H1 (cell line): ENCODE data around the gene LBR. TPM values are rescaled to one million over a fixed set of nuclear protein-coding genes. Genes with fewer than 3 reads are reported as not detected.

Experiments used
- CTCF ChIA-PET: fragments of 300-600 bp; sonication (Branson Sonifier 250); formaldehyde crosslinking; loops from one replicate; lab custom pipeline; 2021; ENCODE audit not compliant: partially characterized antibody; lab: Charles Lee
- POLR2A ChIA-PET: fragments of 300-600 bp; sonication (Branson Sonifier 250); formaldehyde crosslinking; loops from one replicate; lab custom pipeline; 2021; ENCODE audit warnings: inconsistent platforms; ENCODE audit not compliant: partially characterized antibody; lab: Charles Lee
- DNase-seq, 2 experiments: peaks; one replicate each; pipeline versions ENCODE4 v3.0.0 to v3.0.0-alpha.2; 2010 to 2022; ENCODE audit warnings: low spot score in 2 of 2, low read depth in 1 of 2, mixed read lengths in 1 of 2
- FAIRE-seq: peaks from 2 replicates; lab custom pipeline; 2011; peaks lifted over from hg19 to GRCh38; lab: Jason Lieb, UNC
- H2AFZ ChIP-seq: 2 replicates; pipeline ENCODE4 v1.8.1; 2012; ENCODE audit warnings: low read length, inconsistent platforms
- H2AK5ac ChIP-seq: 2 replicates; pipeline ENCODE4 v1.6.1; 2013; ENCODE audit warnings: low read depth, low read length
- H2BK120ac ChIP-seq: replicated peaks from 2 replicates; pipeline ENCODE3; 2013; ENCODE audit warnings: low read depth, low read length, inconsistent platforms
- H2BK12ac ChIP-seq: 2 replicates; pipeline ENCODE4 v1.6.1; 2013; ENCODE audit warnings: low read depth, low read length
- H2BK15ac ChIP-seq: 2 replicates; pipeline ENCODE4 v1.6.1; 2013; ENCODE audit warnings: low read length
- H2BK20ac ChIP-seq: 2 replicates; pipeline ENCODE4 v1.6.1; 2013; ENCODE audit warnings: low read length
- H2BK5ac ChIP-seq: 2 replicates; pipeline ENCODE4 v1.6.1; 2013; ENCODE audit warnings: low read depth, low read length
- H3K14ac ChIP-seq: 2 replicates; pipeline ENCODE4 v1.6.1; 2013; ENCODE audit warnings: inconsistent platforms; ENCODE audit not compliant: insufficient read length
- H3K18ac ChIP-seq: 2 replicates; pipeline ENCODE4 v1.6.1; 2013; ENCODE audit warnings: low read length; ENCODE audit errors: extremely low read depth
- H3K23ac ChIP-seq: 2 replicates; pipeline ENCODE4 v1.6.1; 2013; ENCODE audit warnings: inconsistent platforms; ENCODE audit not compliant: insufficient read length
- H3K23me2 ChIP-seq: 2 replicates; pipeline ENCODE4 v1.6.1; 2013; ENCODE audit warnings: low read depth, low read length
- H3K27ac ChIP-seq: 2 replicates; pipeline ENCODE4 v1.6.1; 2011; ENCODE audit warnings: low read depth, low read length, inconsistent platforms
- H3K27me3 ChIP-seq, 4 experiments: replicated peaks in 1 of 4; 1 replicate in 1 of 4; 2 replicates in 3 of 4; pipeline versions ENCODE4 v1.6.1 to v1.8.1; 2011 to 2013; ENCODE audit warnings: low read length in 3 of 4, mild to moderate bottlenecking in 3 of 4, inconsistent platforms in 2 of 4, mixed read lengths in 2 of 4, moderate library complexity in 1 of 4; ENCODE audit not compliant: control insufficient read depth in 3 of 4, insufficient read depth in 3 of 4; ENCODE audit errors: extremely low read depth in 1 of 4
- H3K36me3 ChIP-seq, 4 experiments: 2 replicates each; pipeline versions ENCODE4 v1.6.1 to v1.8.1; 2011 to 2013; ENCODE audit warnings: mild to moderate bottlenecking in 4 of 4, low read length in 3 of 4, moderate library complexity in 2 of 4, control low read depth in 1 of 4, inconsistent platforms in 1 of 4; ENCODE audit not compliant: insufficient read depth in 4 of 4, control insufficient read depth in 2 of 4
- H3K4ac ChIP-seq: replicated peaks from 2 replicates; pipeline ENCODE3; 2013; ENCODE audit warnings: low read length, low read depth, mixed read lengths, inconsistent platforms; ENCODE audit not compliant: insufficient read length
- H3K4me1 ChIP-seq, 4 experiments: replicated peaks in 1 of 4; 1 replicate in 1 of 4; 2 replicates in 3 of 4; pipeline versions ENCODE4 v1.6.1 to v1.8.1; 2011 to 2013; ENCODE audit warnings: low read length in 3 of 4, inconsistent platforms in 2 of 4, mixed read lengths in 1 of 4; ENCODE audit not compliant: insufficient read depth in 4 of 4, control insufficient read depth in 3 of 4
- H3K4me2 ChIP-seq, 2 experiments: 2 replicates each; pipeline versions ENCODE4 v1.6.1 to v1.8.1; 2011 to 2013; ENCODE audit warnings: low read depth in 2 of 2, low read length in 2 of 2, control low read depth in 1 of 2, inconsistent platforms in 1 of 2, mild to moderate bottlenecking in 1 of 2; ENCODE audit not compliant: insufficient read depth in 1 of 2
- H3K4me3 ChIP-seq, 4 experiments: fragments of 200-600, 300-600 bp in 1 of 4; sonication (generic), shearing (Covaris generic), sonication (Bioruptor Twin) in 1 of 4; 2 replicates each; pipeline versions ENCODE4 v1.5.1 to v1.8.1; 2011 to 2016; ENCODE audit warnings: low read length in 4 of 4, low read depth in 3 of 4, control low read depth in 2 of 4, inconsistent platforms in 2 of 4, mild to moderate bottlenecking in 2 of 4, mixed read lengths in 1 of 4, moderate library complexity in 1 of 4; ENCODE audit not compliant: insufficient read depth in 2 of 4; ENCODE audit errors: extremely low read depth in 1 of 4
- H3K56ac ChIP-seq: replicated peaks from 2 replicates; pipeline ENCODE3; 2013; ENCODE audit warnings: low read depth, mild to moderate bottlenecking, mixed read lengths, low read length, inconsistent platforms; ENCODE audit not compliant: insufficient read length
- H3K79me1 ChIP-seq: 2 replicates; pipeline ENCODE4 v1.6.1; 2013; ENCODE audit warnings: low read depth, low read length, control low read depth
- H3K79me2 ChIP-seq, 2 experiments: 2 replicates each; pipeline versions ENCODE4 v1.6.1 to v1.8.1; 2012 to 2013; ENCODE audit warnings: low read length in 2 of 2, mild to moderate bottlenecking in 2 of 2, inconsistent platforms in 1 of 2; ENCODE audit not compliant: insufficient read depth in 2 of 2, control insufficient read depth in 1 of 2
- H3K9ac ChIP-seq, 4 experiments: replicated peaks in 1 of 4; 1 replicate in 1 of 4; 2 replicates in 3 of 4; pipeline versions ENCODE4 v1.6.1 to v1.8.1; 2011 to 2013; ENCODE audit warnings: low read depth in 3 of 4, low read length in 3 of 4, control low read depth in 2 of 4, mild to moderate bottlenecking in 2 of 4, moderate library complexity in 2 of 4, inconsistent platforms in 1 of 4; ENCODE audit errors: extremely low read depth in 1 of 4
- H3K9me3 ChIP-seq, 2 experiments: 2 replicates each; pipeline versions ENCODE4 v1.6.1 to v1.8.1; 2012 to 2013; ENCODE audit warnings: mild to moderate bottlenecking in 2 of 2, moderate library complexity in 2 of 2, control low read depth in 1 of 2, inconsistent platforms in 1 of 2, low read depth in 1 of 2, low read length in 1 of 2, mixed read lengths in 1 of 2; ENCODE audit not compliant: insufficient read depth in 2 of 2
- H4K20me1 ChIP-seq, 2 experiments: replicated peaks in 1 of 2; 2 replicates each; pipeline versions ENCODE3 to v1.8.1; 2011 to 2013; ENCODE audit warnings: inconsistent platforms in 2 of 2, low read length in 2 of 2, mild to moderate bottlenecking in 1 of 2; ENCODE audit not compliant: insufficient read depth in 2 of 2, control insufficient read depth in 1 of 2
- H4K5ac ChIP-seq: 2 replicates; pipeline ENCODE4 v1.6.1; 2013; ENCODE audit warnings: low read length, low read depth, mixed read lengths, inconsistent platforms; ENCODE audit not compliant: insufficient read length
- H4K8ac ChIP-seq: 2 replicates; pipeline ENCODE4 v1.8.0; 2013; ENCODE audit warnings: mild to moderate bottlenecking, moderate library complexity, low read length, inconsistent platforms; ENCODE audit not compliant: insufficient read depth; ENCODE audit errors: extremely low read depth
- H4K91ac ChIP-seq: replicated peaks from 2 replicates; pipeline ENCODE3; 2013; ENCODE audit warnings: low read length, mixed read lengths, inconsistent platforms; ENCODE audit not compliant: insufficient read length
- ASH2L ChIP-seq: fragments of 200-600, 300-600 bp; sonication (generic); IDR thresholded peaks from one replicate; pipeline ENCODE4 v1.7.1; 2017; ENCODE audit warnings: low read length
- CEBPB ChIP-seq: IDR thresholded peaks from 2 replicates; pipeline ENCODE4 v1.6.1; 2012; ENCODE audit warnings: low read depth, low read length
- KDM4A ChIP-seq: IDR thresholded peaks from one replicate; pipeline ENCODE4 v1.7.1; 2012; ENCODE audit warnings: low read depth, mild to moderate bottlenecking, moderate library complexity, low read length, inconsistent platforms; ENCODE audit not compliant: severe bottlenecking
- RFX5 ChIP-seq: IDR thresholded peaks from 2 replicates; pipeline ENCODE4 v1.6.1; 2011; ENCODE audit warnings: low read depth, low read length, improper control_type of control experiment, borderline replicate concordance
- SIN3A ChIP-seq, 2 experiments: IDR thresholded peaks in 1 of 2; conservative IDR thresholded peaks in 1 of 2; 2 replicates each; pipeline ENCODE4 v1.6.1; 2011 to 2012; ENCODE audit warnings: low read length in 2 of 2, improper control_type of control experiment in 1 of 2, low read depth in 1 of 2, mild to moderate bottlenecking in 1 of 2
- SIRT6 ChIP-seq: IDR thresholded peaks from one replicate; pipeline ENCODE4 v1.7.1; 2012; ENCODE audit warnings: low read length, inconsistent platforms
- SP1 ChIP-seq: IDR thresholded peaks from 2 replicates; pipeline ENCODE4 v1.6.1; 2011; ENCODE audit warnings: low read depth, low read length
- YY1 ChIP-seq: IDR thresholded peaks from 2 replicates; pipeline ENCODE4 v1.6.1; 2011; ENCODE audit warnings: low read depth, mild to moderate bottlenecking, low read length
- ZNF274 ChIP-seq: IDR thresholded peaks from 2 replicates; pipeline ENCODE4 v1.7.0; 2012; ENCODE audit warnings: low read length, borderline replicate concordance; ENCODE audit errors: extremely low read depth
- WGBS, 2 experiments: shearing (Covaris generic) in 1 of 2; methylation state at CpG; one replicate each; pipeline versions ENCODE4 v1.1.6 to v1.1.7; 2013 to 2015; ENCODE audit warnings: low lambda C conversion rate in 2 of 2, mixed read lengths in 2 of 2, inconsistent platforms in 1 of 2, low coverage in 1 of 2, missing lambda C conversion rate in 1 of 2; ENCODE audit not compliant: insufficient replicate concordance in 2 of 2, insufficient coverage in 1 of 2, insufficient read length in 1 of 2; ENCODE audit errors: extremely low coverage in 1 of 2, missing lambda C conversion rate in 1 of 2; 5-methylcytosine and 5-hydroxymethylcytosine counted together
- polyA plus RNA-seq, 7 experiments: library from polyadenylated mRNA; depleted of rRNA in 3 of 7; stranded (reverse) in 5 of 7; unstranded in 2 of 7; fragments of >200 nt in 5 of 7; fragments of 200-250 nt in 2 of 7; gene quantifications; 1 replicate in 5 of 7; 2 replicates in 1 of 7; 4 replicates in 1 of 7; pipeline versions ENCODE4 v1.2.1 to v1.2.3, GENCODE V29; 2011 to 2013; ENCODE audit warnings: missing spikeins in 2 of 7, mixed read lengths in 2 of 7
- total RNA-seq: library from RNA; stranded (reverse); fragmentation: NEBNext Ultra II Directional; extraction: Animal tissue kit (Norgen Biotek cat#: 25700); gene quantifications from 2 replicates; pipeline ENCODE4 v1.2.1, GENCODE V29; 2021

Gene LBR
- total and polyA plus RNA-seq, 2 of the 8 experiments (the other 6 are each of a cell fraction or from before 2014, with no cell fraction given), result 32.1 to 89.8 TPM

DNA sequence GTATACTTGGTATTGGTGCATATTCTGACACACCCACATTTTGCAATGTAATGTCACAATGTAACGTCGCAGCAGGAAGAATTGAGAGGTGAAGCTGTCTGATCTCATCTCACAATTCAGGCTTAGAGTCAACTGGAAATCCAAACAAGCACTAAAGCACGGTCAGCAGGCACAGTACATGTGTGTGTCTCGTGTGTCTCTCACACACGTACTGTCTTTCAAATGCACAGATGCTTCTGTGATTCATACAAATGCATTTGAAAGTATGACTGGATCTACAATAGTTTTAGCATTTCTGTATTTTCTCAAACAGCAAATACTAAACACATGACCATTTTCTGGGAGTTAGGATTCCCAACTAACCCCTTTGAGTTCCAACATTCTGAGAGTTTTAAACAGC is 26.9 kb downstream of the LBR start:
- H3K79me1 ChIP-seq, result peaks cover 2% of the 10 kb centered on the region; the same call in 1 of the 2 replicates
- H3K23me2 ChIP-seq, result peaks cover 3% of the 10 kb centered on the region; the same call in 1 of the 2 replicates
- H3K79me2 ChIP-seq, result no peaks in the 10 kb centered on the region
- no peak overlapping the region for H2AK5ac ChIP-seq
- no peak overlapping the region for H2BK20ac ChIP-seq
- no peak overlapping the region for H3K4me2 ChIP-seq
- no peak overlapping the region for H3K18ac ChIP-seq
- H3K14ac ChIP-seq, result no peak overlapping the region
- DNase-seq, result no peak
- no peaks in the 10 kb centered on the region for H3K4me1 ChIP-seq
- no peak for TF ChIP-seq SIRT6
- no peak for TF ChIP-seq ASH2L
- no peak for TF ChIP-seq YY1
- TF ChIP-seq RFX5, result no peak
- TF ChIP-seq SIN3A (conservative IDR thresholded peaks at IDR 0.05 in 1 of 2, IDR thresholded peaks at IDR 0.05 in 1 of 2; ENCODE audit: low read depth in 1 of 2, low read length in 2 of 2), result no peak
- TF ChIP-seq CEBPB, result no peak
- TF ChIP-seq ZNF274, result no peak
- TF ChIP-seq KDM4A, result no peak
- no peak for TF ChIP-seq SP1
- no peak overlapping the region for H3K9ac ChIP-seq
- H3K56ac ChIP-seq, result no peak overlapping the region
- H4K8ac ChIP-seq, result no peak overlapping the region
- POLR2A ChIA-PET, result interaction anchor here (0.8 kb wide), 1 partner anchor 18 kb away, joined by 3 read pairs; no protein-coding TSS in a partner anchor
- no peak overlapping the region for H2AFZ ChIP-seq
- H2BK5ac ChIP-seq, result no peak overlapping the region
- no peak overlapping the region for H3K23ac ChIP-seq
- H3K36me3 ChIP-seq, result peaks cover 8 to 36% (median 15%) of the 10 kb centered on the region in 4 experiments; a peak in 6 of 8 replicates
- 92% methylated on average over 5 of the region's 5 CpGs; no CpG with 5 or more reads in 1 of the 2 experiments for WGBS, 2 experiments
- no peak overlapping the region for H2BK12ac ChIP-seq
- H2BK120ac ChIP-seq, result no peak overlapping the region
- no peak overlapping the region for H4K5ac ChIP-seq
- H4K91ac ChIP-seq, result no peak overlapping the region
- no peak for FAIRE-seq
- no peaks in the 10 kb centered on the region for H3K9me3 ChIP-seq
- no peaks in the 10 kb centered on the region for H3K27me3 ChIP-seq
- no peak overlapping the region for H2BK15ac ChIP-seq
- H3K27ac ChIP-seq, result no peak overlapping the region
- H4K20me1 ChIP-seq, result peaks cover 0 to 1% of the 10 kb centered on the region in 2 experiments
- CTCF ChIA-PET, result interaction anchor here (1.7 kb wide), 1 partner anchor 22 kb away, joined by 4 read pairs; no protein-coding TSS in a partner anchor
- H3K4me3 ChIP-seq, result no peak overlapping the region
- H3K4ac ChIP-seq, result no peak overlapping the region
